ENCODE measurements around the gene STAC3. TPM values are rescaled to one million over a fixed set of nuclear protein-coding genes. Genes with fewer than 3 reads are reported as not detected.

Gene STAC3
- total and polyA plus RNA-seq, 10 of the 15 experiments (the other 5 are each of a cell fraction or from before 2014, with no cell fraction given), result 0.49 to 9.9 (median 3.8) TPM

DNA sequence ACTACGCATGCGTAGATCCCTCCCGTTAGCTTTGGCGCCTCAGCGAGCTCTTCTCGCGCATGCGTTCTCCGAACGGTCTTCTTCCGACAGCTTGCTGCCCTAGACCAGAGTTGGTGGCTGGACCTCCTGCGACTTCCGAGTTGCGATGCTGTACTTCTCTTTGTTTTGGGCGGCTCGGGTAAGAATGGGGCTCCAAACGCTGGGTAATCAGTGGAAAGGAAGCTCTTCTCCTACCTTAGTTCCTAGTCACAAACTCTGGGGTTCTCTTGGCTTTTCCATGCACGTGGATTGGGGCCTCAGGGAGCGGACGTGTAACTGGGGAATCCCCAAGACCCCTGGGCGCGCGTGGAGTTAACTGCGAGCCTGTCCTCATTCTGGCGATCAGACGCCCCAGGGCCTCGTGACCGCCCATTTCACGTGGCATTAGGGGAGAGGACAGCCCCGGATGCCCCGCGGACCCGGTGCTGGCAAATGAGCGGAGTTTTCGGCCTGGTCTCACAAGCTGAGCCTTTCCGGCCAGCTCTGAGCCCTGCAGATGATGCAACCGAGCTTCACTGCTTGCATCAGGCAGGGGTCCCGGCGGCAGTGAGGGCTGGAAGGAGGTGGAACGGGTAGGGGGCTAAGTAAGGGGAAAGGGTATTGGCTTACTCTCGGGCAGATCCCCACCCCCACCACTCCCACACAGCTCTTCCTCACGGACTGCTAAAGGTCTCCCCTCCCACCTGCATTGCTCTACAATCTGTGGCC lies 21.2 kb downstream of the STAC3 start, which contains the start of gene SHMT2:
Gene SHMT2 (plus strand): TSS at position 78 of the 747 bp plus-strand sequence. CDS start 68 bp downstream, at position 146.
- in situ Hi-C loops (cut with MboI), result no loop called here
- H3K27ac ChIP-seq (ENCODE audit: control insufficient read depth, insufficient read depth), result peak within 1 kb of the TSS; percentile 93
- intact Hi-C loops (cut with micrococcal nuclease; ENCODE audit: unreplicated experiment), result no loop called here
- H3K4me3 ChIP-seq, result peak within 1 kb of the TSS; percentile 79
- peaks cover 2 to 4% of the 10 kb centered on the region in 2 experiments; a peak in 3 of 4 replicates for H3K27me3 ChIP-seq (replicated peaks in 1 of 2; ENCODE audit: control insufficient read depth in 2 of 2, insufficient read depth in 2 of 2, low read length in 1 of 2)
- CTCF ChIA-PET, result interaction anchor here (0.7 to 7.8 kb wide), 19 partner anchors 8 to 302 kb away, joined by 3 to 202 read pairs (median 4); partner anchors contain the start of genes INHBE and STAT6
- RAD21 ChIA-PET (ENCODE audit: unreplicated experiment), result interaction anchor here (0.8 to 3.1 kb wide), 18 partner anchors 9 to 593 kb away, joined by 3 to 36 read pairs (median 4); partner anchors contain the start of genes INHBE, NEMP1, NXPH4 and STAT6
- POLR2A ChIA-PET, result interaction anchor here (0.6 to 2.6 kb wide), 13 partner anchors 8 to 505 kb away, joined by 3 to 15 read pairs (median 4); partner anchors contain the start of genes DDIT3, GLI1, INHBE and NACA
- peaks cover 22% of the 10 kb centered on the region for H3K79me2 ChIP-seq (ENCODE audit: control insufficient read depth, insufficient read depth, low read length)
- peak within 1 kb of the TSS; percentile 91 for H2AFZ ChIP-seq (ENCODE audit: control insufficient read depth, low read depth, low read length)
- H4K20me1 ChIP-seq (ENCODE audit: control insufficient read depth, insufficient read depth), result no peaks in the 10 kb centered on the region
- no TSS peak for BruUV-seq (replicated peaks)
- DNase-seq (ENCODE audit: low read depth, low spot score) (peak; percentile 93), FAIRE-seq (peak; percentile 91), ATAC-seq (peak; percentile 79)
- peak within 1 kb of the TSS; percentile 97 for H3K9ac ChIP-seq (ENCODE audit: control insufficient read depth, insufficient read depth, low read length)
- H3K4me1 ChIP-seq (ENCODE audit: control insufficient read depth, insufficient read depth, low read length), result peaks cover 31% of the 10 kb centered on the region
- peaks cover 23 to 28% of the 10 kb centered on the region in 2 experiments for H3K36me3 ChIP-seq (ENCODE audit: control insufficient read depth in 2 of 2, insufficient read depth in 2 of 2, low read length in 1 of 2)
- SMC1A ChIA-PET (ENCODE audit: uncharacterized antibody, unreplicated experiment), result interaction anchor here (0.9 to 2.5 kb wide), 12 partner anchors 10 to 317 kb away, joined by 3 to 36 read pairs (median 8); partner anchors contain the start of genes DCTN2 and STAT6
- WGBS (ENCODE audit: insufficient coverage, insufficient replicate concordance, low lambda C conversion rate, missing lambda C conversion rate), result under 1% methylated on average over 42 of the region's 42 CpGs
- H3K4me2 ChIP-seq (ENCODE audit: control insufficient read depth, insufficient read depth), result peak within 1 kb of the TSS; percentile 99
- no peaks in the 10 kb centered on the region for H3K9me3 ChIP-seq (replicated peaks; ENCODE audit: control insufficient read depth, insufficient read depth, low read length)
- TF ChIP-seq BACH1 (IDR thresholded peaks at IDR 0.05; ENCODE audit: borderline replicate concordance) (peak; percentile 72), GATAD2B (conservative IDR thresholded peaks at IDR 0.05; ENCODE audit: low read depth) (peak; percentile 67; the same call in 1 of the 2 replicates), DPF2 (IDR thresholded peaks at IDR 0.05) (0 out of 2 replicates have a peak, but pooled peaks have one; percentile 47), MEF2B (IDR thresholded peaks at IDR 0.05; ENCODE audit: partially characterized antibody, poor library complexity, severe bottlenecking) (peak; percentile 28), SMAD1 (IDR thresholded peaks at IDR 0.05; ENCODE audit: low read depth, partially characterized antibody) (peak; percentile 42), POLR2AphosphoS2 (IDR thresholded peaks at IDR 0.05; ENCODE audit: low read depth, low read length) (0 out of 2 replicates have a peak, but pooled peaks have one; percentile 33), KLF5 (IDR thresholded peaks at IDR 0.05; ENCODE audit: partially characterized antibody) (peak; percentile 23), SIX5 (IDR thresholded peaks at IDR 0.05; ENCODE audit: low read depth, low read length, severe bottlenecking) (peak; percentile 83), SMC3 (IDR thresholded peaks at IDR 0.05; ENCODE audit: borderline replicate concordance, low read length) (no peak), MYC (IDR thresholded peaks at IDR 0.05; ENCODE audit: insufficient read depth, insufficient read length, insufficient replicate concordance, low read length, severe bottlenecking) (peak; percentile 7), TAF1 (IDR thresholded peaks at IDR 0.05; ENCODE audit: borderline replicate concordance, low read depth, low read length) (peak; percentile 55; the same call in 1 of the 2 replicates), PML (IDR thresholded peaks at IDR 0.05; ENCODE audit: low read length) (peak; percentile 82; the same call in 1 of the 2 replicates), BHLHE40 (IDR thresholded peaks at IDR 0.05; ENCODE audit: borderline replicate concordance in 1 of 2, low read depth in 2 of 2, low read length in 1 of 2) (peak; percentile 64 to 71; a peak in 3 of 4 replicates), MXI1 (IDR thresholded peaks at IDR 0.05; ENCODE audit: low read depth, low read length) (peak; percentile 72), CEBPB (IDR thresholded peaks at IDR 0.05; ENCODE audit: borderline replicate concordance in 1 of 2, low read depth in 2 of 2, low read length in 2 of 2) (peak in 1 of 2 experiments; percentile 59; a peak in 1 of 4 replicates)
- TF ChIP-seq, protein P1, sequence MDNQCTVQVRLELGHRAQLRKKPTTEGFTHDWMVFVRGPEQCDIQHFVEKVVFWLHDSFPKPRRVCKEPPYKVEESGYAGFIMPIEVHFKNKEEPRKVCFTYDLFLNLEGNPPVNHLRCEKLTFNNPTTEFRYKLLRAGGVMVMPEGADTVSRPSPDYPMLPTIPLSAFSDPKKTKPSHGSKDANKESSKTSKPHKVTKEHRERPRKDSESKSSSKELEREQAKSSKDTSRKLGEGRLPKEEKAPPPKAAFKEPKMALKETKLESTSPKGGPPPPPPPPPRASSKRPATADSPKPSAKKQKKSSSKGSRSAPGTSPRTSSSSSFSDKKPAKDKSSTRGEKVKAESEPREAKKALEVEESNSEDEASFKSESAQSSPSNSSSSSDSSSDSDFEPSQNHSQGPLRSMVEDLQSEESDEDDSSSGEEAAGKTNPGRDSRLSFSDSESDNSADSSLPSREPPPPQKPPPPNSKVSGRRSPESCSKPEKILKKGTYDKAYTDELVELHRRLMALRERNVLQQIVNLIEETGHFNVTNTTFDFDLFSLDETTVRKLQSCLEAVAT (IDR thresholded peaks at IDR 0.05), result peak; percentile 60; the same call in 1 of the 2 replicates
- TF ChIP-seq, protein P2, sequence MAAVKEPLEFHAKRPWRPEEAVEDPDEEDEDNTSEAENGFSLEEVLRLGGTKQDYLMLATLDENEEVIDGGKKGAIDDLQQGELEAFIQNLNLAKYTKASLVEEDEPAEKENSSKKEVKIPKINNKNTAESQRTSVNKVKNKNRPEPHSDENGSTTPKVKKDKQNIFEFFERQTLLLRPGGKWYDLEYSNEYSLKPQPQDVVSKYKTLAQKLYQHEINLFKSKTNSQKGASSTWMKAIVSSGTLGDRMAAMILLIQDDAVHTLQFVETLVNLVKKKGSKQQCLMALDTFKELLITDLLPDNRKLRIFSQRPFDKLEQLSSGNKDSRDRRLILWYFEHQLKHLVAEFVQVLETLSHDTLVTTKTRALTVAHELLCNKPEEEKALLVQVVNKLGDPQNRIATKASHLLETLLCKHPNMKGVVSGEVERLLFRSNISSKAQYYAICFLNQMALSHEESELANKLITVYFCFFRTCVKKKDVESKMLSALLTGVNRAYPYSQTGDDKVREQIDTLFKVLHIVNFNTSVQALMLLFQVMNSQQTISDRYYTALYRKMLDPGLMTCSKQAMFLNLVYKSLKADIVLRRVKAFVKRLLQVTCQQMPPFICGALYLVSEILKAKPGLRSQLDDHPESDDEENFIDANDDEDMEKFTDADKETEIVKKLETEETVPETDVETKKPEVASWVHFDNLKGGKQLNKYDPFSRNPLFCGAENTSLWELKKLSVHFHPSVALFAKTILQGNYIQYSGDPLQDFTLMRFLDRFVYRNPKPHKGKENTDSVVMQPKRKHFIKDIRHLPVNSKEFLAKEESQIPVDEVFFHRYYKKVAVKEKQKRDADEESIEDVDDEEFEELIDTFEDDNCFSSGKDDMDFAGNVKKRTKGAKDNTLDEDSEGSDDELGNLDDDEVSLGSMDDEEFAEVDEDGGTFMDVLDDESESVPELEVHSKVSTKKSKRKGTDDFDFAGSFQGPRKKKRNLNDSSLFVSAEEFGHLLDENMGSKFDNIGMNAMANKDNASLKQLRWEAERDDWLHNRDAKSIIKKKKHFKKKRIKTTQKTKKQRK (IDR thresholded peaks at IDR 0.05; ENCODE audit: low read depth, low read length), result no peak

Data from GM12878 (cell line).